SK-N-SH (cell line): ENCODE measurements around the gene TCTN1. TPM values are rescaled to one million over a fixed set of nuclear protein-coding genes. Genes with fewer than 3 reads are reported as not detected.

Source experiments
- CTCF ChIA-PET: fragments of 300-600, 350-600 bp; formaldehyde crosslinking; extraction: SDS; loops from one replicate; lab custom pipeline; 2021; lab: Yijun Ruan, JAX
- POLR2A ChIA-PET: fragments of 350-600 bp; sonication (Branson Sonifier 250); formaldehyde crosslinking; extraction: SDS; loops from one replicate; lab custom pipeline; 2020; ENCODE audit warnings: antibody characterized with exemption, inconsistent platforms; lab: Yijun Ruan, JAX
- DNase-seq: peaks from one replicate; pipeline ENCODE4 v3.0.0; 2012
- H2AFZ ChIP-seq: fragments of 200-600 bp; sonication (generic); 2 replicates; pipeline ENCODE4 v1.8.1; 2016; ENCODE audit warnings: antibody characterized with exemption, mild to moderate bottlenecking, low read depth
- H3F3A ChIP-seq: fragments of 200-600 bp; sonication (generic); replicated peaks from 2 replicates; pipeline ENCODE3; 2016; ENCODE audit warnings: antibody characterized with exemption, mild to moderate bottlenecking; ENCODE audit not compliant: insufficient read depth
- H3K27ac ChIP-seq, 2 experiments: fragments of 200-500 bp in 1 of 2; fragments of 200-600 bp in 1 of 2; sonication (Bioruptor generic) in 1 of 2; sonication (generic), shearing (Covaris generic) in 1 of 2; 2 replicates each; pipeline versions ENCODE4 v1.5.1 to v1.6.1; 2014 to 2016; ENCODE audit warnings: low read depth in 2 of 2, inconsistent platforms in 1 of 2, low read length in 1 of 2, mild to moderate bottlenecking in 1 of 2, mixed read lengths in 1 of 2
- H3K27me3 ChIP-seq: fragments of 200-600 bp; sonication (generic), shearing (Covaris generic); 2 replicates; pipeline ENCODE4 v1.6.1; 2016; ENCODE audit warnings: mixed run types; ENCODE audit not compliant: insufficient read depth
- H3K36me3 ChIP-seq, 2 experiments: fragments of 200-500 bp in 1 of 2; fragments of 200-600 bp in 1 of 2; sonication (Bioruptor generic) in 1 of 2; sonication (generic) in 1 of 2; replicated peaks in 1 of 2; 2 replicates each; pipeline versions ENCODE3 to v1.5.1; 2014 to 2016; ENCODE audit warnings: low read length in 1 of 2, mild to moderate bottlenecking in 1 of 2; ENCODE audit not compliant: insufficient read depth in 2 of 2, control insufficient read depth in 1 of 2
- H3K4me1 ChIP-seq, 2 experiments: fragments of 200-500 bp in 1 of 2; fragments of 200-600 bp in 1 of 2; sonication (Bioruptor generic) in 1 of 2; sonication (generic), shearing (Covaris generic) in 1 of 2; 2 replicates each; pipeline versions ENCODE4 v1.5.1 to v1.6.1; 2014 to 2016; ENCODE audit warnings: low read depth in 1 of 2, low read length in 1 of 2, mixed run types in 1 of 2; ENCODE audit not compliant: insufficient read depth in 2 of 2, control insufficient read depth in 1 of 2
- H3K4me2 ChIP-seq: fragments of 200-600 bp; sonication (generic), shearing (Covaris generic); 2 replicates; pipeline ENCODE4 v1.6.1; 2017; ENCODE audit warnings: mixed run types
- H3K4me3 ChIP-seq, 2 experiments: fragments of 200-500 bp in 1 of 2; fragments of 200-600 bp in 1 of 2; sonication (Bioruptor generic) in 1 of 2; sonication (generic), shearing (Covaris generic) in 1 of 2; 2 replicates each; pipeline versions ENCODE4 v1.5.1 to v1.8.1; 2014 to 2016; ENCODE audit warnings: low read depth in 2 of 2, inconsistent platforms in 1 of 2, low read length in 1 of 2, mild to moderate bottlenecking in 1 of 2, mixed read lengths in 1 of 2, moderate library complexity in 1 of 2
- H3K79me2 ChIP-seq: fragments of 200-600 bp; sonication (generic); 2 replicates; pipeline ENCODE4 v1.8.1; 2017; ENCODE audit warnings: mild to moderate bottlenecking; ENCODE audit not compliant: insufficient read depth
- H3K9ac ChIP-seq: fragments of 200-600 bp; sonication (generic); 2 replicates; pipeline ENCODE4 v1.6.1; 2017; ENCODE audit warnings: mixed run types
- H3K9me2 ChIP-seq: fragments of 200-600 bp; sonication (generic); 2 replicates; pipeline ENCODE4 v1.6.1; 2017; ENCODE audit warnings: mixed run types
- H3K9me3 ChIP-seq: fragments of 200-600 bp; sonication (generic); 2 replicates; pipeline ENCODE4 v1.6.1; 2017; ENCODE audit warnings: mixed run types, mild to moderate bottlenecking, moderate library complexity
- H4K20me1 ChIP-seq: fragments of 200-600 bp; sonication (generic); 2 replicates; pipeline ENCODE4 v1.6.1; 2017; ENCODE audit warnings: mild to moderate bottlenecking, mixed run types; ENCODE audit not compliant: insufficient read depth
- EP300 ChIP-seq, 2 experiments: IDR thresholded peaks; 2 replicates each; pipeline versions ENCODE4 v1.4.0 to v1.6.1; 2012; ENCODE audit warnings: borderline replicate concordance in 1 of 2, low read depth in 1 of 2, low read length in 1 of 2
- FOSL2 ChIP-seq: IDR thresholded peaks from 2 replicates; pipeline ENCODE4 v1.4.0; 2012; ENCODE audit warnings: low read depth, mild to moderate bottlenecking, moderate library complexity, borderline replicate concordance
- IRF3 ChIP-seq: fragments of 150-350 bp; IDR thresholded peaks from 2 replicates; pipeline ENCODE4 v1.6.1; 2016; ENCODE audit warnings: mild to moderate bottlenecking, low read depth, low read length
- JUND ChIP-seq: IDR thresholded peaks from 2 replicates; pipeline ENCODE4 v1.4.0; 2012
- MEF2A ChIP-seq: IDR thresholded peaks from 2 replicates; pipeline ENCODE4 v1.4.0; 2012; ENCODE audit warnings: low read depth, borderline replicate concordance
- MXI1 ChIP-seq: IDR thresholded peaks from 2 replicates; pipeline ENCODE4 v1.6.1; 2012; ENCODE audit warnings: mild to moderate bottlenecking, low read depth, low read length, improper control_type of control experiment
- NFIC ChIP-seq: IDR thresholded peaks from 2 replicates; pipeline ENCODE4 v1.4.0; 2012; ENCODE audit warnings: borderline replicate concordance
- PBX3 ChIP-seq: IDR thresholded peaks from 2 replicates; pipeline ENCODE4; 2012
- RCOR1 ChIP-seq: fragments of 150-350 bp; IDR thresholded peaks from 2 replicates; pipeline ENCODE4 v1.6.1; 2017; ENCODE audit warnings: antibody characterized with exemption, low read length
- RFX5 ChIP-seq: IDR thresholded peaks from 2 replicates; pipeline ENCODE4 v1.6.1; 2012; ENCODE audit warnings: mild to moderate bottlenecking, improper control_type of control experiment, low read length
- TEAD4 ChIP-seq: IDR thresholded peaks from 2 replicates; pipeline ENCODE4 v1.4.0; 2012; ENCODE audit warnings: mild to moderate bottlenecking, borderline replicate concordance; ENCODE audit not compliant: insufficient read depth
- USF1 ChIP-seq: IDR thresholded peaks from 2 replicates; pipeline ENCODE4 v1.4.0; 2012; ENCODE audit warnings: low read depth, borderline replicate concordance
- WGBS: methylation state at CpG from one replicate; pipeline ENCODE4 v1.1.6; 2017; ENCODE audit warnings: low lambda C conversion rate; 5-methylcytosine and 5-hydroxymethylcytosine counted together
- polyA plus RNA-seq, 3 experiments: library from polyadenylated mRNA; depleted of rRNA; stranded (reverse); fragments of >200 nt; gene quantifications; 2 replicates each; pipeline ENCODE4 v1.2.3, GENCODE V29; 2012
- TF ChIP-seq, protein P1 (sequence below): IDR thresholded peaks from 2 replicates; pipeline ENCODE4 v1.4.0; 2012; ENCODE audit warnings: low read depth, borderline replicate concordance

TCTN1 gene
- polyA plus RNA-seq, 1 of the 3 experiments (the other 2 are of a cell fraction) = 40.2 TPM

DNA sequence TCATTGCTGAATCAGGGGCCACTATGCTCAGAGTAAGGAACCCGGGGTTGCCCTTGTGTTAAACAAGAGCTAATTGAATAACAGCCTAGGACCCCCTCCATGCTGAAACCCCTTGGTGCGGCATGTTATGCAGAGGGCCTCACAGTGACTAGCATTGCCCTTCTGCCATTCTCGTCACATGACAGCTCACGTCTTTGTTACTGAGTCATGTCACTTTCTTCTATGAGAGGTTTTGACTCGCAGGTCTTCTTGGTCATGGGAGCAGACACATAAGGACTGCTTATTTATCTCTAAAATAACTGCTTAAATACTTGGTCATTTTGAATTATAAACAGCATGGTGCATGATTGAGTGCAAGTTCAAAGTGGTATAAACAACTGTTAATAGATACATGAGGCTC is 24.9 kb downstream of the TCTN1 start:
- no peak for TF ChIP-seq MEF2A
- no peak for TF ChIP-seq TEAD4
- no peak for TF ChIP-seq USF1
- TF ChIP-seq IRF3 = no peak
- no peak for TF ChIP-seq RCOR1
- TF ChIP-seq EP300 (IDR thresholded peaks at IDR 0.05; ENCODE audit: borderline replicate concordance in 1 of 2, low read depth in 1 of 2, low read length in 1 of 2) = no peak
- no peak overlapping the region for H2AFZ ChIP-seq
- peaks cover 0 to 15% of the 10 kb centered on the region in 2 experiments for H3K36me3 ChIP-seq
- ChIA-PET CTCF (no interaction called here), POLR2A (no interaction called here)
- H3K27ac ChIP-seq = 0 out of 4 replicates have a peak overlapping the region, but pooled peaks of 1 of the 2 experiments have one; percentile 63
- H3K4me1 ChIP-seq = peaks cover 0 to 15% of the 10 kb centered on the region in 2 experiments; a peak in 1 of 4 replicates
- WGBS = 99% methylated on average over 5 of the region's 5 CpGs
- no peak overlapping the region for H3K4me3 ChIP-seq
- H3F3A ChIP-seq = no peaks in the 10 kb centered on the region
- no peaks in the 10 kb centered on the region for H4K20me1 ChIP-seq
- DNase-seq = no peak
- no peaks in the 10 kb centered on the region for H3K9me3 ChIP-seq
- no peak overlapping the region for H3K4me2 ChIP-seq
- H3K9me2 ChIP-seq = no peaks in the 10 kb centered on the region
- H3K9ac ChIP-seq = no peak overlapping the region
- no peaks in the 10 kb centered on the region for H3K79me2 ChIP-seq
- no peaks in the 10 kb centered on the region for H3K27me3 ChIP-seq

- H3K27me3 ChIP-seq = no peaks in the 10 kb centered on the region
- H3K9me2 ChIP-seq = no peaks in the 10 kb centered on the region
- H3F3A ChIP-seq = no peaks in the 10 kb centered on the region
- DNase-seq = no peak
- H3K27ac ChIP-seq = peak overlapping the region in 1 of 2 experiments; percentile 63; a peak in 2 of 4 replicates
- CTCF ChIA-PET = interaction anchor here (1.6 kb wide), 1 partner anchor 38 kb away, joined by 4 read pairs; no protein-coding TSS in a partner anchor
- H4K20me1 ChIP-seq = no peaks in the 10 kb centered on the region
- TF ChIP-seq MXI1 (no peak), NFIC (no peak), IRF3 (no peak), FOSL2 (peak; percentile 49; the same call in 1 of the 2 replicates), JUND (peak; percentile 46), RFX5 (no peak), MEF2A (peak; percentile 66; the same call in 1 of the 2 replicates), PBX3 (peak; percentile 41)
- TF ChIP-seq, protein P1, sequence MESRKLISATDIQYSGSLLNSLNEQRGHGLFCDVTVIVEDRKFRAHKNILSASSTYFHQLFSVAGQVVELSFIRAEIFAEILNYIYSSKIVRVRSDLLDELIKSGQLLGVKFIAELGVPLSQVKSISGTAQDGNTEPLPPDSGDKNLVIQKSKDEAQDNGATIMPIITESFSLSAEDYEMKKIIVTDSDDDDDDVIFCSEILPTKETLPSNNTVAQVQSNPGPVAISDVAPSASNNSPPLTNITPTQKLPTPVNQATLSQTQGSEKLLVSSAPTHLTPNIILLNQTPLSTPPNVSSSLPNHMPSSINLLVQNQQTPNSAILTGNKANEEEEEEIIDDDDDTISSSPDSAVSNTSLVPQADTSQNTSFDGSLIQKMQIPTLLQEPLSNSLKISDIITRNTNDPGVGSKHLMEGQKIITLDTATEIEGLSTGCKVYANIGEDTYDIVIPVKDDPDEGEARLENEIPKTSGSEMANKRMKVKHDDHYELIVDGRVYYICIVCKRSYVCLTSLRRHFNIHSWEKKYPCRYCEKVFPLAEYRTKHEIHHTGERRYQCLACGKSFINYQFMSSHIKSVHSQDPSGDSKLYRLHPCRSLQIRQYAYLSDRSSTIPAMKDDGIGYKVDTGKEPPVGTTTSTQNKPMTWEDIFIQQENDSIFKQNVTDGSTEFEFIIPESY = no peak
- TF ChIP-seq, all 33 proteins: peak for 4
- Histone ChIP-seq H2AFZ (no peak overlapping the region), H3K79me2 (no peaks in the 10 kb centered on the region), H3K9ac (no peak overlapping the region), H3K4me2 (no peak overlapping the region), H3K36me3 (peaks cover 0 to 14% of the 10 kb centered on the region in 2 experiments), H3K9me3 (no peaks in the 10 kb centered on the region), H3K4me3 (no peak overlapping the region), H3K4me1 (peaks cover 0 to 15% of the 10 kb centered on the region in 2 experiments; a peak in 1 of 4 replicates)
- 86% methylated on average over 7 of the region's 7 CpGs for WGBS
- POLR2A ChIA-PET = no interaction called here
Measured at GRCh38 chr12:110639336-110640141, 25.6 kb downstream of the TCTN1 start.
